GM21737 (cell line): ENCODE data around the gene MORC3.

Source experiments
- ATAC-seq: cut with Tn5 transposase; IDR thresholded peaks from one replicate; pipeline ENCODE4 v1.9.1; 2021; ENCODE audit warnings: mild to moderate bottlenecking, moderate library complexity; ENCODE audit not compliant: unreplicated experiment

The MORC3 gene

DNA sequence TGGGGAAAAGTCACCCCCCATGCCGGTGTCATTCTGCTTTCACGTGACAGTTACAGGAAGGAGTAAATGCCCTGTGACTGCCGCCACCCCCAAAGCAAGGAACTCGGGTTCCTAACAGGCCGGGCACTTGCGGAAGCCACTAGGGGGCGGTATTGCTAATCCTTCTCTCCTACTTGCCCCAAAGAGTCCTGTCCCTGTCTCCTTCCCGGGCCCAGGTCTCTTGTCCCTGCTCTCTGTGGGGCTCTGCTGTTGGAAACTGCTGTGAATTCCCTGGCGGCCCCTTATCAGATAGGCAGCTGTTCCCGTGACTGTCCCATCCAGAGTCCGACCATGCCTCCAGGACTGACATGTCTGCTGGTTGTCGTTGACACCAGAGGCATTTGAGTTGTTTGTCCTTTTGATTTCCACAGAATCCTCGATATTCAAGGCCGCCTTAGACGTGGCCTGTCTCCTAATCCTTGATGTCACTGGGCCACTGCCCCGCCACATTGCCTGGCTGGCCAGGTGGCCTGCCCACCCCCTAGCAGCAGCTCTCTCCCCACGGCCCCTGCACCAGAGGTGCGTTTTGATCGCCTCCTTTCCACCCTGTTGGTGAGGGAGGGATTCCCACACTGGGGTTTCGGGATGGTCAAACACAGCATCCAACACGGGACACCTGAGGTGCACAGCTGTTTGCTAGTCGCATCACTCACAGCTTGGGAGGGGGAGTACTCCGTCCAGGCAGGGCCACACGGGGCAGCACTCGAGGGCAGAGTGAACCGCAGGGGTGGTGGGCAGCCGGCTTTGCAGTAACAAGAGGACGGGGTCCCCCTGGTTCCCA lies 102.5 kb downstream of the MORC3 start:
- no peak for ATAC-seq

DNA sequence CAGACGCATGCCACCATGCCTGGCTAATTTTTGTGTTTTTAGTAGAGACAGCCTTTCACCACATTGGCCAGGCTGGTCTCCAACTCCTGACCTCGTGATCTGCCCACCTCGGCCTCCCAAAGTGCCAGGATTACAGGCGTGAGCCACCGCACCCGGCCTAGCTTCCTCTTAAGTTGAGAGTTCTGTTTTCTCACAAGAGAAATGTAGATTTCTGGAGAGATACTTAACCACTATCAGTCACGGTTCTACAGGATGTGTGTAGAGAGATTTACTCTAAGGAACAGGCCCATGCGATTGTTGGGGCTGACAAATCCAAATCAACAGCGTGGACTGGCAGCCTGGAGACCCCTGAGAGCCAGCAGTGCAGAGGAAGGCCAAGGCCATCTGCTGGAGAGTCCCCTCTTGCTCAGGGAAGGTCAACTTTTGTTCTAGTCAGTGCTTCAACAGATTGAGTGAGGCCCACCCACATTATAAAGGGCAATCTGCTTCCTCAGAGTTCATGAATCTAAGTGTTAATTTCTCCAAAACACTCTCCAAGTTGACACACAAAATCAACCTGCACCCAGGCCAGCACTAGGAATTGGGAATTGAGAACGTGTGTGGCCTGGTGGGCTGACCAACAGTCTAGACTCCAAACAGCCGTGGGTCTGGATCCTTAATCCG lies 103.9 kb downstream of the MORC3 start:
- ATAC-seq = no peak

DNA sequence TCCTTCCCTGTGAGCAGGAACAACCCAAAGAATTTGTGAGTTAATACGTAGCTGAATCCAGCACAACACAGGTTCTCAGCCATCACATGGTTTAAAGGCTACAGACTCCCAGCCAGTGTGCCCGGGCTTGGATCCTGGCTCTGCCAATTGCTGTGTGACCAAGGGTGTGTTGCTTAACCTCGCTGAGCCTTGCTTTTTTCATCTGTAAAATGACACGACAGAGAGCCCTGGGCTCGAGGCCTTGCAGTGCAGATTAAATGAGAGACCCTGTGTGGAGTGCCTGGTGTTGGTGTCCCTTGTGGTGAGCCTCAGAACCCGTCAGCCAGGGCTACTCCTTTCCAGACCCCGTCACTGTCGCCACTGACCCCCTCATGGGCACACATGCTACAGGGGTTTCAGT lies 104.6 kb downstream of the MORC3 start:
- ATAC-seq = no peak

DNA sequence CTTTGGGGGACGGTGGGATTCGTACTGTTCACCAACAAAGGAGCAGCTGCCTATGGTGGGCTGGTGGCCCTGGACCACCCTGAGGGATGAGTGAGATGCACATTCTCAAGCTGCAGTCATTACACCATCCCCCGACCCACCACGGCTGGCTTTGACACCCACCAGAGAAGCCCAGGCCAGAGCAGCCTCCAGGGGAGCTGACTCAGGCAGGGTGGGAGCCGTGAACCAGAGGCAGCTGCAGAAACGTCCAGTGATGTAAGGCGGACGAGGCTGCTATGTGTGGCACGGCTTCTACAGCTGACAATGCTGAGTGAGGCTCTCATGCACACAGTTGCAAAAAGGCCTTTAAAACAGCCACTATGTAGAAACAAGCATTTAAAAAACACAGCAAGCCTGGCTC lies 105.3 kb downstream of the MORC3 start:
- no peak for ATAC-seq
